ENCODE results near the gene TTLL8.

Gene TTLL8

DNA sequence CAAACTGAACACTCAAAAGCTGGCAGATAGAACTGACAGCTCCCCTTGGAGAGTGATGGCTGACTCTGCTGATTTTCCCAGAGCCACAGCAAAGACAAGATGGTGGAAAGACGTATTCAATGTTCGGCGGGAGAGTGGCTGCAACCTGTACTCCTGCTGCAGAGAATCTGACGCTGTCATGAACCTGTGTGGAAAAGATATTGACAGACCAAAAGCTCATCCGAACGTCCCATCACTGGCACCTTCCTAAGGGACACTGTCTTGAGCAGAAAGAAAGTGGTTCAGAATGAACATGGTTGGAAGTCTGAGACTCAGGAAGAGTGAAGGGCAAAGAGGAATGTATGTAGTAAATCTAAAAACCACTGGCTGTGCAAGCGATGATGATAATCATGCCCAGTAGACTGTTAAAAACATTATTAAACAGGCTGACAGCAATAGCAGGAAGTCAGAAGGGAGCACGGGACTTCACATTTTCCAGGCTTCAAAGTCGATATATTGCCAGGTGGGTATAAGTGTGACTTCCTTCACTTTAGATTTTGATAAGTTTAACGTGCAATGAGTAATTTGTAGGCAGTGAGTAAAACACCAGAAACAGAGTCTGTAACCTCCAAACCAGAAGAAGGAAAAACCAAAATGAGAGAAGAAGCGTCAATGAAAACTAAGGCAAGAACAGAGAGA is 39.4 kb downstream of the TTLL8 start:
- FAIRE-seq, result no peak
- no peak for TF ChIP-seq POLR2A (IDR thresholded peaks at IDR 0.05; ENCODE audit: low read depth, low read length)
- DNase-seq (ENCODE audit: insufficient read length, low spot score), result no peak

DNA sequence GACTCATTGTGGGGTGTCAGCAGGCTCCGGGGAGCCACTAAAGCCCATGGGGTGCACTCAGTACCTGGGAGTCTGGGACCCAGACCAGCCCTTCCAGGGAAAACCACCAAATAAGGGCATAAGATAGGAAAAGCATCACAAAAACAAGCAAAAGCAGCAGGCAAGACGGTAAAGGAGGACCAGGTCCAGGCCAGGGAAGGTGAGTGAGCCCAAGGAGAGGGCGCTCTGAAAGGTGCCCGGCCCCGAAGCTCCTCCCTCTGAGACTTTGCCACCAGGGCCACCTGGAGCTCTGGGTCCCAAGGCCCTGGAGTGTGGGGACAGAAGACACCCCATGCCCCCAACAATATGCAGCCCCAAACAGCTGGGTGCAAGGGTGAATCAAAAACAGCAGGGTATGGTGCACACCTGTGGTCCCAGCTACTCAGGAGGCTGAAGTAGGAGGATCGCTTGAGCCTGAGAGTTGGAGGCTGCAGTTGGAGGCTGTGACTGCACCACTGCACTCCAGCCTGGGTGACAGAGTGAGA is 40.3 kb downstream of the TTLL8 start:
- DNase-seq (ENCODE audit: insufficient read length, low spot score) (no peak), FAIRE-seq (no peak)
- TF ChIP-seq POLR2A (IDR thresholded peaks at IDR 0.05; ENCODE audit: low read depth, low read length), result no peak

DNA sequence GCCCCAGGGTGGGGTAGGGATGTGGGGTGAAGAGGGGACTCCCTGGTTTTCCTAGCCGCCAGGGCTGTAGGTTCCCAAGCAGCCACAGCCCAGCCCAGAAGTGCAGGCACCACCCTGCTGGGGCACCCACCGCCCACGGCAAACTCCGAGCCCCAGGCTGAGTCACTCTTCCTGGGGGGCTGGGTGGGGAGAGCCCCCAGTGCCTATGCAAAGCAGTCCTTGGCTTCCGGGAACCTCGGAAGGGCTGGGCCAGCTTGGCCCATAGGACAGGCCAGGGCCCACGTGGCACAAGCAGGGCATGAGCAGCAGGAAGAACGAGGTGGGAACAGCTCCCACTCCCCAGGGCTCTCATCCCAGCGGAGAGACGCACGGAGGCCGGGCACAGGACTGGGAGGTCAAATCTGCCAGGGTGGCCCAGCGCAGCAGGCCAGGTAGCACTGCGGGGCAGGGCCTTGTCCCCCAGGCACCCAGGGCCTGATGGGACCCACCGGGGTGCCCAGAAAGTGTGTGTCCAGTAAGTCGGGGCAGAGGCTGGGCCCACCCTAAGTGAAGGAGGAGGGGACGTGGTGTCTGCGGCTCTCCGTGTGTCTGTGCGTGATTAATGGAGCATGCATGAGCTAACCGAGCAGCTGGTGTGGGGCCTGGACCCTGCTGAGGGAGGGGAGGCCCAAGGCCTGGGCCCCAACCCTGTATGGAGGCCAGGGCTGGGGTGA is 41.0 kb downstream of the TTLL8 start:
- DNase-seq (ENCODE audit: insufficient read length, low spot score), result no peak
- TF ChIP-seq POLR2A (IDR thresholded peaks at IDR 0.05; ENCODE audit: low read depth, low read length), result no peak
- no peak for FAIRE-seq

DNA sequence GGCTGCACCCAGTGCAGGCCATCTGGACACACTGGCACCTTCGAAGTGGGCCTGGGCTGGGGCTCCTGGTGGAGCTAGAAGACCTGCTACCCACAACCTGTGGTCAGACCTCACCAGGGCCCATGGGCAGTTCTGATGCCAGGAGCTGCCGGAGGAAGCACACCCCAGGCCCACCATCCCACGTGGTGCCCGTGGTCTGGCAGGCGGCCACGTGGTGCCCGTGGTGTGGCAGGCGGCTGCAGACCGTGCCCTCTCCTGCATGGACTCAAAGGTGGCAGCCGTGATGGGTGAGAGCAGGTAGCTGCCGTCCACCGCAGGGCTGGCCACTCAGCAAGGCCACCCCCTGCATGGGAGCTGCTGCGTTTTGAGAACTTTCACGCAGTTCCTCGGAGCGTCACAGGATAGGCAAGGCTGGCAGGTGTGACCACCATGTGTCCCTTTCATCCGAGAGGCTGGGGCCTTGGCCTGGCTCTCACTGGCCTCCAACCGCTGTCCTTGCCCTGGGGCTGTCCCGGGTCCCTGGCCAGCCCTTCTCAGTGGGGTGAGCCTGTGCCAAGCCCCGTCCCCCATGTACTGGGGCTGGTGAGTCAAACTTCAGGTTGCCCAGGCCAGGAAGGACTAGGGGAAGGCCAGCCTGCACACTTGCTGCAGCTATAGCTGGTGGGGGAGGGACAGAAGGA is 41.6 kb downstream of the TTLL8 start:
- no peak for TF ChIP-seq POLR2A (IDR thresholded peaks at IDR 0.05; ENCODE audit: low read depth, low read length)
- FAIRE-seq, result no peak
- DNase-seq (ENCODE audit: insufficient read length, low spot score), result no peak

DNA sequence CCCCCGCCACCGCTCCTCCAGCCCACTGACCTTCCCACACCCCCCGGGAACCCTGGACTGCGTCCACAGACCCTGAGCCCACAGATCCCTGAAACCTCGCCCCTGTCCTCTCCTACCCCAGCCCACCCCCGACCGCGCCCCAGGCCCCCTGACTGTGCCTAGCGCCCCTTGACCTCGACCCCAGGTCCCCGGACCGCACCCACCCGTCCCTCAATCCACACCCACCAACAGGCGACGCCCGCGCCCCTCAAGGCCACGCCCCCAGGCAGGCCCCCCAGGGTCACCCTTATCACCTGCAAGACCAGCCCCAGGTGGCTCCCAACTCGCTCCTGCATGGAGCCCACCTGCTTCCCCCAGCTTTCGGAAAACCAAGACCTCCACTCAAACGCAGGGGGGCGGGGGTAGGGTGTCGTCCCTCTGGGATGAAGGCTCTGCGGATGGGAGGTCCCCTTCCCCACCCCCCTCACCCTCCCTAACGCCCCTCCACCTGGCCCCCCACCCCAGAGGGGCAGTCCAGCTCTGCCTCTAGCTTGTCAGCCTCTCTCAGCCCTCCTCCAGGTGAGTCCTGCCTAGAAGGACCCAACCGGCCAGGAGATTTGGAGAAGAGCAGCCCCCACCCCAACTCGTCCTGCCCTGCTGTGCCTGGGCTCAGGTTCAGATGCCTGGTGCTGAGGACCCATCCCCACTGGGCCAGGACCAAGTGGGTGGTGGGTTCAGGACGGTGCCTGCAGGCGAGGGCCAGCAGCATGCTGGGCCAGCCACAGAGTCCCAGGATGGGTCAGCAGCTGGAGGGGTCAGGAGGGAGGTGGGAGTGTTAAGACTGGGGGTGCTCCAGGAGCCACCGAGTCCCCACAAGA is 42.4 kb downstream of the TTLL8 start:
- no peak for FAIRE-seq
- TF ChIP-seq POLR2A (IDR thresholded peaks at IDR 0.05; ENCODE audit: low read depth, low read length), result no peak
- DNase-seq (ENCODE audit: insufficient read length, low spot score), result no peak

DNA sequence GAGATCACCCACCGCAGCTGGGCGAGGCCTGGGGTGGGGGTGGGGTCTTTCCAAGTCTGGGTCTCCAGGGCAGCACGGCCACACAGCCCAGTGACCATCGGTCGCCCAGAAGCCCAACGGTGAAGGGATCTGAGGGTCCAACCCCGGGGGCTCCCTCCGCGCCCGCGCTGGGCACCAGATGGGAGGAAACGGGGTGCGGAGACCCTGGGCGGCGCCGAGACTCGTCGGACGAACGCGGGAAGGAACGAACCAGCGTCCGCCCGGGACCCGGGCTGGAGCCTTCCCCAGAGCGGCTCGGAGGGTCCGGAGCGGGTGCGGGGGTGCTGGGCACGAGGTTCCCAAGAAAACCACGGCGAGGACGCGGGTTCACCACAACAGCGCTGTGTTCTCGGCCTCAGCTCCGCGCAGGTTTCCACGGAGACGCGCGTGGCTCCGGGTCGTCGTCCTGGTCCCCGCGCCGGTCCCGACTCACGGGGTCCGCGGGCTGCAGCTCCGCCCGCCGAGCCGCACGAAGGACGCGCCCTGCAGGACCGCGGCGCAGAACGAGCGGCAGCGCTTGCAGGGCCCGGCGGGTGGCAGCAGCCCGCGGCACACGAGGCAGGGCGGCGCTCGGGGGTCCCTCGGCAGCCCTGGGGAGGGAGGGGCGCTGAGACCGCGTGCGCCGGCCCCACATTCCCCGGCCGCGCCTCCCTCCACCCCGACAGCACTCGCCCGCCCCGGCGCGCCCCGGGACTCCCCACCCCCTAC is 43.3 kb downstream of the TTLL8 start:
- DNase-seq (ENCODE audit: insufficient read length, low spot score) (no peak), FAIRE-seq (no peak)
- TF ChIP-seq POLR2A (IDR thresholded peaks at IDR 0.05; ENCODE audit: low read depth, low read length), result no peak

DNA sequence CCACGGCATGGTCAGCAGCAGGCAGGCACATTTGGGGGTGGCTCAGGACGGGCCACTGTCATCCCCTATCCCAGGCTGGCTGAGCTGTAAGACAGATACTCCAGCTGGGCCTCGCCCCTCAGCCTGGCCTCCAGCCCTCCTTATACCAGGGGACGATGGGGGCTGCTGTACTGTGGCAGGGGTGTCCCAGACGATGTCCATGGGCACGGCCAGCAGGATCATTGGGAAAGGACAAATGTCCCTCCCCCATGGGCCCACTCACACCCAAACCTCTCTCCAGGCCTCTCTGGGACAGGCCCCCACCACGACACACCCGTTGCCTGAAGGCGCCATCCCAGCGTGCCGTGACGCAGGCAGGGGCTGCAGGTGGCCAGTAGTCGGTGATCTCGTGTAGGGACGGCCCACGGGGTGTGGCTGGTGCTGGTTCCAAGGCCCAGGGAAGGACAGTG is 44.0 kb downstream of the TTLL8 start:
- DNase-seq (ENCODE audit: insufficient read length, low spot score) (no peak), FAIRE-seq (no peak)
- no peak for TF ChIP-seq POLR2A (IDR thresholded peaks at IDR 0.05; ENCODE audit: low read depth, low read length)

DNA sequence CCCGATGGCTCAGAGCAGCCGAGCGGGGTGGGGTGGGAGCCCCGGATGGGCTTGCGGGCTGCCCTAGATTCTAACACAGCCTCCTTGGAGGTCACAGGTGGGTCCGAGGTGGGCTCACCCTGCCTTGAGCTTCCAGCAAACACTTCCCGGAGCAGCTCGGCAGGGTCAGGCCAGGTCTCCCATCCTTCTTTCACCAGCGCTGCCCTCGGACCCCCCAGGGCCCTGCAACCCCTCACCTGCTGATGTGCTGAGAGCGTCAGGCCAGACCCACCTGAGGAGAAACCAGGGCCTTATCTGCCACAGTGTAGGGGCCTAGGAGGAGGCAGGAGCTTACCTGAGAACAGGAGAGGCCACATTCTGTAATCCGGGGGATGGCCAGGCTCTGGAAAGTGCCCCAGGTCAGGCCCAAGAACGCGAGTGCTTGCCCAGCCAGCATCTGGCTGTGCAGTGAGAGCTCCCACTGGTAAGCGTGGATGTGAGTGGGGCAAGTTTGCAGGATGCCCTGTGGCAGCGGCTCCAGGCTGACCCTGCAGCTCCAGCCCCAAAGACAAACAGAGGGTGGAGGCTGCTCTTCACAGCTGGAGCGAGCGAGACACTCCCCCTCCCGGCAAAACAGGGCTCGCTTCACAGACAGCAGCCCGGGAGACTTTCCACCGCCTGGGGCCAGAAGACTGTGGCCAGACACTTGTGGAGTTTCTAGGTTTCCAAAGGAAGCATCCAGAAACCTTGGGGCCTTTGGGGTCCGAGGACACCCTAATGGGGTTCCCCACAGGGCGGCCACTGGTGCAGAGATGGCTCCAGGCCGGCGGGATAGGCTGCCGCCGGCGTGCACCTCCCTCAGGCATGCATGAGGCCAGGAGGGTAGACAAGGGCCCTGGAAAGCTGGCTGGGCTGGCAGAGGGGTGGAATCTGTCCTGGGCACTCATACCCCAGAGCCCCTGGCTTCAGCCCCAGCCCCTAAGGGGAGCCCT is 45.6 kb downstream of the TTLL8 start, which contains the start of gene IL17REL:
TSS of gene IL17REL (minus strand) at position 555 of the 971 bp plus-strand sequence. CDS start at position 436, 119 bp downstream.
- no peak for DNase-seq (ENCODE audit: insufficient read length, low spot score)
- no peak for TF ChIP-seq POLR2A (IDR thresholded peaks at IDR 0.05; ENCODE audit: low read depth, low read length)
- FAIRE-seq, result no peak

DNA sequence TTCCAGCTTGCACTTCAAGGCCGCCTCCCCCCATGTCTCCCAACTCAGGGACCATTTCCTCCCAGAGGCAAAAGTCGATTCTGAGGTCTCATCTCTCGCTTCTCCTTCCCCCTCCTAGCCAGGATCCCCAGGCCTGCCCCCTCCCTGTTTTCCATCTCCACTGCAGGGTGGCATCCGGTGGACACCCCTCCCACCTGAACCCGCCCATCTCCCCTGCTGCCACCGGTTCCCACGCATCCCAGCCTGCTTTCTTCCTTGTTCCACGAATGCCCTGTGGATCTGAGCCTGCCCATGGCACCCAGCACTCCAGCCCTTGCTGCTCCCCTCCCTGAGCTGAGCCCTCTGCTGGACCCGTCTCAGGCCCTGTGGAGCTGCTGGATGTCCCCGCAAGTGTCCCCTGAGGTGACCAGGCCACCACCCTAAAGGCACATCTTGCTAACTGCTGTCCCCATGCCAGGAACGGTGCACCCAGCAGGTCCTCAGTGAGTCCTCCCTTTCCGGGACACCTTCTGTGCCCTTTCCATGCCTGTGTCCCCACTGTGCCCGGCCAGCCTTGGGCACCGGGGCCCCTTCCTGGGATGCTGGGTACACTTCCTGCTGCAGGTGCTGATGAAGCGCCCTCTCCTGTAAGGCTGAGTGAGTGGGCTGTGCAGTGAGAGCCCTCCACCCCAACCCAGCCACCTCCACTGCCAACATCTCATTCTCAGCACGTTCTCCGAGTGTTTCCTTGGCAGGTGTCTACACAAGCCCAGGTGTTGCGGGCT is 46.5 kb downstream of the TTLL8 start:
- no peak for DNase-seq (ENCODE audit: insufficient read length, low spot score)
- FAIRE-seq, result no peak
- TF ChIP-seq POLR2A (IDR thresholded peaks at IDR 0.05; ENCODE audit: low read depth, low read length), result no peak

DNA sequence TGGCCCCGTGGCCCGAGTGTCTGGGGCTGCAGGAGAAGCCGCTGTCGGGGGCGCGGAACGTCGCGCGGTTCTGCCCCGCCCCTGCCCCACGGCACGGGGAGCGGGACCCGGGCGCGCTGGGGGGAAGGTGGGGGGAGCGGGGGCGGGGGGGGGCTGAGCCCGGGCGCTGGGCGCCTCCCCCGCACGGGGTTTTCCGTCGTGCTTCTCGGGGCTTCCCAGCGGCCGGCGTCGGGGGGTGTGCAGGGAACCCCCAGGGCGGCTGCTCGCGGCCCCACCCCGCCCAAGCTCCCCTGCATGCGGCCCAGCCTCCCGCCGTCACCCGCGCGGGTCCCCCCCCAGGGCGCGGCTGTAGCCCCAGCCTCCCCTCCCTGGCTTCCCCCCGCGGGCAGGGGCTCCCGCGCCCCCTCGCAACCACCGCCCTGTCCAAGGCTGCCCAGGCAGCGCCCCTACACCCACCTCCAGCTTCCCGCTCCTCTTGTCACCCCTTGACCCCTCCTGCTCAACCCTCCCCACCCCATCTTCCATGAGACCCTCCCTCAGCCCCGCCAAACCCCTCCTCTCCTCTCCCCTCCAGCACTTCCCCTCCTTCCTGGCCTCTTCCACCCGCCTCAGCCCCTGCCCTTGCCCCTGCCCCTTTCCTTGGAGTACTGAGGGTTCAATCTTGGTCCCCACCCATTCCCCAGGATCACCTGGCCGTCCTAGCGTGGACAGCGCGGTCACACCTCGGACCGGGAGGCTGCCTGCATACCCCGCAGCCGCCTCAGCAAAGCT is 47.2 kb downstream of the TTLL8 start:
- DNase-seq (ENCODE audit: insufficient read length, low spot score), result no peak

More for the DNA sequence above, 47.2 kb downstream of the TTLL8 start:
- no peak for TF ChIP-seq POLR2A (IDR thresholded peaks at IDR 0.05; ENCODE audit: low read depth, low read length)
- no peak for FAIRE-seq
